Epidermal melanocyte (primary cell): ENCODE data around the gene NUP62CL.

Experiments
- DNase-seq: peaks from one replicate; pipeline ENCODE4 v3.0.0; 2011; ENCODE audit warnings: low spot score; ENCODE audit not compliant: insufficient read length

Gene NUP62CL

GRCh38 chrX:107153005-107153404, 53.2 kb downstream of the NUP62CL start:
- no peak for DNase-seq

GRCh38 chrX:107146670-107147069, 59.6 kb downstream of the NUP62CL start:
- DNase-seq, result no peak

GRCh38 chrX:107135965-107136307, 70.3 kb downstream of the NUP62CL start:
- no peak for DNase-seq

GRCh38 chrX:107135049-107135964, 70.9 kb downstream of the NUP62CL start:
- no peak for DNase-seq

- DNase-seq, result no peak
These were observed 82.5 kb downstream of the NUP62CL start for GRCh38 chrX:107123750-107124149.

GRCh38 chrX:107119283-107119682, 87.0 kb downstream of the NUP62CL start:
- no peak for DNase-seq

GRCh38 chrX:107118322-107119147, 87.7 kb downstream of the NUP62CL start, which contains the start of gene RBM41:
Gene RBM41, minus strand, starts transcription at chrX:107118822. Its CDS starts 49 bp downstream, at chrX:107118773.
- peak; percentile 19 for DNase-seq

- DNase-seq, result no peak
These were observed 88.3 kb downstream of the NUP62CL start for GRCh38 chrX:107117993-107118321.

GRCh38 chrX:107107459-107107858, 98.8 kb downstream of the NUP62CL start:
- DNase-seq, result no peak

GRCh38 chrX:107102980-107103379, 103.3 kb downstream of the NUP62CL start:
- no peak for DNase-seq

- no peak for DNase-seq
These were observed 130.1 kb downstream of the NUP62CL start for GRCh38 chrX:107076158-107076557.
